ENCODE measurements around the gene YJU2.

Gene YJU2

DNA sequence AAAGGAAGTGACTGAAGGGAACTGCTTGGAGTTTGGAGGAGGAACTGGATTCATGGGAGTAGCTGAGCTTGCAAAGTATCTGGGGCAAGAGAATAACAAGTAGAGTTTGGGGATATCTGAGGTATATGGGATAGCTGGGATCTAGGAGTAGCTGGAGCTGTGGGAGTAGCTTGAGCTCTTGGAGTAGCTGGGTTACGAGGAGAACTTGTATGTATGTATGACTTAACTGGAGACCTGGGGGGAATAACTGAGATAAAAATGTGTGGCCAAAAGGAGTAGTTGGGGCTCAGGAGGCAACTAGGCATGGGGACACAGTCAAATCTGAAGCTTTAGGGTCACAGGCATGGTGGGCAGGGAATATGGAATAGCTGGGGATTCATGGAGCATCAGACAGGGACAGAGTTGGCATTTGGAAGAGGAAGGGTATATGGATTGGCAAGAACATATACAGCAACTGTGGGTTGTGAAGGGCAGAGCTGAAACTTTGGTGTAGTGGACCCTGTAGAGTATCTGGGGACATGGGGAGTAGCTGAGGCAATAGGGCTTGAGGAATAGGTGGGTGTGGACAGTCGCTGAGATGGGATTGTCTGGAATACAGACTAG, 45.8 kb upstream of the YJU2 start:
- TF ChIP-seq, protein P1, sequence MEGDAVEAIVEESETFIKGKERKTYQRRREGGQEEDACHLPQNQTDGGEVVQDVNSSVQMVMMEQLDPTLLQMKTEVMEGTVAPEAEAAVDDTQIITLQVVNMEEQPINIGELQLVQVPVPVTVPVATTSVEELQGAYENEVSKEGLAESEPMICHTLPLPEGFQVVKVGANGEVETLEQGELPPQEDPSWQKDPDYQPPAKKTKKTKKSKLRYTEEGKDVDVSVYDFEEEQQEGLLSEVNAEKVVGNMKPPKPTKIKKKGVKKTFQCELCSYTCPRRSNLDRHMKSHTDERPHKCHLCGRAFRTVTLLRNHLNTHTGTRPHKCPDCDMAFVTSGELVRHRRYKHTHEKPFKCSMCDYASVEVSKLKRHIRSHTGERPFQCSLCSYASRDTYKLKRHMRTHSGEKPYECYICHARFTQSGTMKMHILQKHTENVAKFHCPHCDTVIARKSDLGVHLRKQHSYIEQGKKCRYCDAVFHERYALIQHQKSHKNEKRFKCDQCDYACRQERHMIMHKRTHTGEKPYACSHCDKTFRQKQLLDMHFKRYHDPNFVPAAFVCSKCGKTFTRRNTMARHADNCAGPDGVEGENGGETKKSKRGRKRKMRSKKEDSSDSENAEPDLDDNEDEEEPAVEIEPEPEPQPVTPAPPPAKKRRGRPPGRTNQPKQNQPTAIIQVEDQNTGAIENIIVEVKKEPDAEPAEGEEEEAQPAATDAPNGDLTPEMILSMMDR (conservative IDR thresholded peaks at IDR 0.05; ENCODE audit: low read depth), result no peak
- no peak overlapping the region for H3K27ac ChIP-seq
- ChIA-PET CTCF (interaction anchor here (0.6 kb wide), 1 partner anchor 395 kb away, joined by 4 read pairs; no protein-coding TSS in a partner anchor), POLR2A (ENCODE audit: low non-redundant PET) (no interaction called here)
- DNase-seq (ENCODE audit: low spot score), result no peak

DNA sequence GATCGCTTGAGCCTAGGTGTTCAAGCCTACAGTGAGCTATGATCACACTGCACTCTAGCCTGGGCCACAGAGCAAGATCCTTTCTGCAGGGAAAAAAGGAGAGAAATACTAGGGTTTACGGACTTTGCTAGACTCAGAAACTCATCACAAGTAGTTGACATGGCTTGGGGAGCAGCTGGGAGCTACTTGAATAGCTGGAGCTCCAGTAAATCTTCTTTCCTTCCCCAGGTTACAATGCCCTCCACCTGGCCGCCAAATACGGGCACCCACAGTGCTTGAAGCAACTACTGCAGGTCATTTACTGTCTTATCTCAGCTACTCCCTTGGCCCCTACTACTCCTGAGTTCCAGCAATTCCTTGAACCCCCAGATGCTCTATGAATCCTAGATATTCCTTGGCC, 45.1 kb upstream of the YJU2 start:
- DNase-seq (ENCODE audit: low spot score), result no peak
- CTCF ChIA-PET, result interaction anchor here (0.6 to 2.1 kb wide), 2 partner anchors 62 to 295 kb away, joined by 5 to 8 read pairs; no protein-coding TSS in a partner anchor
- POLR2A ChIA-PET (ENCODE audit: low non-redundant PET), result no interaction called here
- H3K27ac ChIP-seq, result no peak overlapping the region
- TF ChIP-seq, protein P1 (conservative IDR thresholded peaks at IDR 0.05; ENCODE audit: low read depth), result no peak

DNA sequence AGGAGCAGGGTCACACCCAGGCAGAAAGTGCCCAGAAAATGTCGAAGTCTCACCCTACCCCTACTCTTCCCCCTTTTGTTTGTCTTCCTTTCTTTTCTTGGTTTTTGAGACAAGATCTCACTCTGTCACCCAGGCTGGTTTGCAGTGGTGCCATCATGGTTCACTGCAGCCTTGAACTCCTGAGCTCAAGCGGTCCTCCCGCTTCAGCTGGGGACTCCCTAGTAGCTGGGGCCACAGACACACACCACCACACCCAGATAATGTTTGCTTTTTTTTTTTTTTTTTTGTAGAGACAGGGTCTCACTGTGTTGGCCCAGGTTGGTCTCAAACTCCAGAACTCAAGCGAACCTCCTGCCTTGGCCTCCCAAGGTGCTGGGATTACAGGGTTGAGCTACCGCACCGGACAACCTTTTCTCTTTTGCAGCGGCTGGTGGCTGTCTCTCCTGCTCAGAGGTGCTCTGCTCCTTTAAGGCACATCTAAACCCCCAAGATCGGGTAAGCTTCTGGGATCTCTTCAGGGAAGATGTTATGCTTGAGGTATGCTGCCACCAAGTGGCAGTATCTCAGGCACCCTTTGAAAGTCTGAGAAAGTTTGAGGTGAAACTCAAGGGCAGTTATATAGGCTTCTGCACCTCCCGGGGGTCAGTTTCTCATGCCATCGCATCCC, 39.9 kb upstream of the YJU2 start:
- CTCF ChIA-PET, result interaction anchor here (0.7 to 1.3 kb wide), 3 partner anchors 8 to 125 kb away, joined by 3 to 4 read pairs (median 3); no protein-coding TSS in a partner anchor
- POLR2A ChIA-PET (ENCODE audit: low non-redundant PET), result interaction anchor here (0.6 kb wide), 1 partner anchor 1108 kb away, joined by 4 read pairs; no protein-coding TSS in a partner anchor
- TF ChIP-seq, protein P1 (conservative IDR thresholded peaks at IDR 0.05; ENCODE audit: low read depth), result no peak
- DNase-seq (ENCODE audit: low spot score), result no peak
- no peak overlapping the region for H3K27ac ChIP-seq

- H3K27ac ChIP-seq, result no peak overlapping the region
- TF ChIP-seq, protein P1 (conservative IDR thresholded peaks at IDR 0.05; ENCODE audit: low read depth), result no peak; the same call in 1 of the 2 replicates
- no peak for DNase-seq (ENCODE audit: low spot score)
- POLR2A ChIA-PET (ENCODE audit: low non-redundant PET), result no interaction called here
- CTCF ChIA-PET, result interaction anchor here (0.6 to 1.0 kb wide), 6 partner anchors 35 to 282 kb away, joined by 3 to 7 read pairs (median 4); no protein-coding TSS in a partner anchor
Observed at GRCh38 chr19:4208385-4209094, 38.3 kb upstream of the YJU2 start.

DNA sequence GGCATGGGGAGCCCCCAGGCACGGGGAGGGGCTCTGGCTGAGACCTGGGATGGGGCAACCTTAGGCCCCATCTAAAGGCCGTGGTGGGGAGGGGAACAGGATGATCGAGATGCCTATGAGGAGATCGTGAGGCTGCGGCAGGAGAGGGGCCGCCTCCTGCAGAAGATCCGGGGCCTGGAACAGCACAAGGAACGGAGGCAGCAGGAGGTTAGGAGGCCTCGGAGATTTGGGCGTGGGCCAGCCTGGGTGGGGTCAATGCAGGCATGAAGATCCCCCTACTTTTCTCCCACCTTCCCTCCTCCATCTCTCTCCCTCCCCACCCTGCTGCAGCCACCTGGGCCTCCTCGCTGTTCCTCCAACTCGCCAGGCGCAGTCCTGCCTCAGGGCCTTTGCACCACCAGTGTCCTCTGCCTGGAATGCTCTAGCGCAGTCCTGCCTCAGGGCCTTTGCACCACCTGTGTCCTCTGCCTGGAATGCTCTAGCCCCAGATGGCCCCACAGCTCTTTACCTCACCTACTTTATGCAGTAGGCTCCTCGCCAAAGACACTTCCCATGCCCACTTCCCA, 36.6 kb upstream of the YJU2 start:
- ChIA-PET POLR2A (ENCODE audit: low non-redundant PET) (no interaction called here), CTCF (interaction anchor here (0.7 kb wide), 1 partner anchor 49 kb away, joined by 4 read pairs; no protein-coding TSS in a partner anchor)
- no peak for DNase-seq (ENCODE audit: low spot score)
- H3K27ac ChIP-seq, result no peak overlapping the region
- TF ChIP-seq, protein P1 (conservative IDR thresholded peaks at IDR 0.05; ENCODE audit: low read depth), result no peak

DNA sequence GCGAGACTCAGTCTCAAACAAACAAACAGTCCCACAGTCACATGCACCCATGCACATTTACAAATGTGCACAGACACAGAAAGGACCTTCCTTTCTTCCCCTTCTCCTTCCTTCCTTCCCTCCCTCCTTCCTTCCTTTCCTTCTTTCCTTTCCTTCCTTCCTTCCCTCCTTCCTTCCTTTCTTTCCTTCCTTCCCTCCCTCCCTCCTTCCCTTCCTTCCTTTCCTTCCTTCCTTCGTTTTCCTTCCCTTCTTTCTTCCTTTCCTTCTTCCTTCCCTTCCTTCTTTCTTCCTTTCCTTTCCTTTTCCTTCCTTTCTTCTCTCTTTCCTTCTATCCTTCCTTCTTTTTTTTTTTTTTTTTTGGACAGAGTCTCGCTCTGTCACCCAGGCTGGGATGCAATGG, 33.8 kb upstream of the YJU2 start:
- POLR2A ChIA-PET (ENCODE audit: low non-redundant PET), result no interaction called here
- CTCF ChIA-PET, result no interaction called here
- DNase-seq (ENCODE audit: low spot score), result no peak
- no peak overlapping the region for H3K27ac ChIP-seq
- TF ChIP-seq, protein P1 (conservative IDR thresholded peaks at IDR 0.05; ENCODE audit: low read depth), result no peak
